Frontal cortex (tissue), 4 donors: ENCODE data around the gene PTPRN2. TPM values are rescaled to one million over a fixed set of nuclear protein-coding genes. Genes with fewer than 3 reads are reported as not detected.
"Not testable (repeated sequence)": the region's sequence is repeated elsewhere in the genome, so short reads cannot be mapped to it uniquely, and the experiment has no call there.

ENCODE experiments used
- DNase-seq, 2 donors: peaks; one replicate each; pipeline ENCODE4 v3.0.0; 2012; ENCODE audit warnings: low spot score in 2 of 2
- FAIRE-seq: peaks from 2 replicates; lab custom pipeline; 2012; peaks lifted over from hg19 to GRCh38; lab: Jason Lieb, UNC
- total RNA-seq: library from RNA; depleted of rRNA; stranded (reverse); fragments of >200 nt; gene quantifications from one replicate; pipeline ENCODE4 v1.2.3, GENCODE V29; 2014
- donor health status: control.
- donor health status: control.
- donor health status: control.

PTPRN2 gene
- total RNA-seq, 1 donor from 2014 or later, result 52.2 TPM

- FAIRE-seq, result no peak
- no peak for DNase-seq
Measured at GRCh38 chr7:158284121-158284520, 303.5 kb downstream of the PTPRN2 start.

DNA sequence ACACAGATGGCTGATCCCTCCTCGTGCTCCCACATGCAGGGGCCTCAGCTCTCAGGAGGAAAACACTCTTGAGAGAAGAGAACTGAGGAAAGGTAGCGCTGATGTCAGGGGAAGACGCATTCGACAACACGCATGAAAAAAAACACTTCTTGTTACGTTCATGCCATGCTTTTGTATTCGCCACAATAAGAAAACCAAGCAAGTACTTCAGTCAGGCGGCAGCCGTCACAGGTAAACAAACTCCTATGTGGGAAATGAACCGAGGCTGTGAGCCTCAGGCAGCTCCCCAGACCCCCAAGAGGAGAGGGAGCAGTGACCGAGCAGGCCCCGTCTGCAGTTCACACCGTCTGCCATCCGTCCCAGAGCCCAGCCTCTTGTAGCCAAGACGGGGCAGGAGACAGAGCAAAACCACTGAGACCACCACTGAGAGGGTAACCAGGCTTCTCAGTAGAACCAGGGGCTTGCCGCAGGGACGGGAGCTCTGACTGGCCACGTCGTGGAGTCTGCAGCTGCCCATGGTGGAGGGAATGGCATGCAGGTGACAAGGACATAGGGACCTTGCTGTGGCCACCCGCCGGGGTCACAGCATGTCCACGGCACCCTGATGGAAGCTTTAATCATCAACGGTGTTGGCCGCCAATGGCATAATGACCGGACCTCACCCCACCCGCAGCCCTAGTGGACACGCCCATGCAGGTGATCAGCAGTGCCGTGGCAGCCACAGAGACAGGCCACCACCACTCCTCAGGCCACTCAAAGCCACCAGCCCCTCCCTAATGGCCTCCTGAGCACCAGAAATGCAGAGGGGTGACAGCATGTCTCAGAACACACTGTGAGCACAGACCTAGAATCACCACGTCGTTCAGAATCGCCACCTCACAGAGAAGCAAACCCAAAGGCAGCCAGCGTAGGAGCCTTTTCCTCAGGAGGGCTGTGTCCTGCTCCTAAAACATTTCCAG, 304.3 kb downstream of the PTPRN2 start:
- FAIRE-seq (no peak), DNase-seq (no peak)

GRCh38 chr7:158282461-158283001, 305.1 kb downstream of the PTPRN2 start:
- FAIRE-seq (no peak), DNase-seq (no peak)

DNA sequence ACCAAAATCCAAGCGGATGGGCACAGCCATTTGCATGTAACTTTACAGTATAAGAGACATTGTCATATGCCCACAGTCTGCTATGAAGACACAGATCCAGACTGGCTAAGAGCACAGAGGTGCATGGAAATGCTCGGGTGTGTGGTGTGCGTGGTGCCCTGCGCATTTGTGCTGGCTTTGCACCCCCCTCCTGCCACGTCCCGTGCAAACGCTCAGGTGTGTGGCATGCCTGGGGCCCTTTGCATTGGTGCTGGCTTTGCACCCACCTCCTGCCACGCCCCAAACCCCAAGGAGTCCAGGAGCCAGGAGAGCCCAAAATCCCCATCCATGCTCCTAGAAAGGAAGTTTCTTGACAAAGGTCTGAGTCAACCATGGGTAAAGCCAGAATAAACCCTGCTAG, 306.2 kb downstream of the PTPRN2 start:
- DNase-seq, result no peak
- FAIRE-seq, result no peak

- FAIRE-seq (no peak), DNase-seq (no peak)
Measured at GRCh38 chr7:158280448-158281144, 307.0 kb downstream of the PTPRN2 start.

DNA sequence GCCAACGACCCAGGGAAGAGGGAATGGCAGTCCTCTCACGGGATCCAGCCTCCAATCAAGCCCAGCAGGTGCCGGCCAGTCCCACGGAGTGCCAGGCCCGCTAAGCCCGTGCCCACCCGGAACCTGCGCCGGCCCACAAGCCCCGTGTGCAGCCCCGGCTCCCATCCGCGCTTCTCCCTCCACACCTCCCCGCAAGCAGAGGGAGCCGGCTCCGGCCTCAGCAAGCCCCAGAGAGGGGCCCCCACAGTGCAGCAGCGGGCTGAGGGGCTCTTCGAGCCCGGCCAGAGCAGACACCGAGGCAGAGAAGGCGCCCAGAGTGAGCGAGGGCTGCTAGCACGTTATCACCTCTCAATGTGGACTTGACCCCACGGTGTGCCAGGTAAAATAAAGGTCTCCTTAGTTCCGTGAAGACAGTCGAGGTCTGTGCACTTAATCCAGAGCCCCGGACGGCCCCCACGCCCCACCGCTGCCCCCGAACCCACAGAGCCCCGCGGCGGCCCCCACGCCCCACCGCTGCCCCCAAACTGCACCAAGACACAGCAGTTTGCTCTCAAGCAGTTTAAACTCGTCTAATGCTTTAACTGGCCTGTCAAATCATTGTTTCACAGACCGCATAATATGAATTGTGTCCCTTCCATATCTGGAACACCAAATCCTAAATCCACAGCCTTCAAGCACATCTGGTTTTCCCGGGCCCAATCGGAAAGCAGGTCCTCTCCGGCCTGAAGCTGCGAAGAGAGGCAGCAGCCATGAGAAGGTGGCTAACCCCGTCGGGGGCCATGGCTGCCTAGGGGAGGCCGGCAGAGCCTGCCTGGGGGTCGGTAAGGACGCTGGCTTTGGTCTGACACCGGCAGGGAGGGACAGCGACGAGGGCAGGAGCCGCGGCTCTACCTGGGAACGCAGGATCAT, 307.8 kb downstream of the PTPRN2 start:
- FAIRE-seq, result no peak
- no peak for DNase-seq

GRCh38 chr7:158278745-158279320, 308.8 kb downstream of the PTPRN2 start:
- FAIRE-seq, result no peak
- DNase-seq, result no peak

GRCh38 chr7:158277219-158278141, 310.1 kb downstream of the PTPRN2 start:
- no peak for FAIRE-seq
- no peak for DNase-seq

DNA sequence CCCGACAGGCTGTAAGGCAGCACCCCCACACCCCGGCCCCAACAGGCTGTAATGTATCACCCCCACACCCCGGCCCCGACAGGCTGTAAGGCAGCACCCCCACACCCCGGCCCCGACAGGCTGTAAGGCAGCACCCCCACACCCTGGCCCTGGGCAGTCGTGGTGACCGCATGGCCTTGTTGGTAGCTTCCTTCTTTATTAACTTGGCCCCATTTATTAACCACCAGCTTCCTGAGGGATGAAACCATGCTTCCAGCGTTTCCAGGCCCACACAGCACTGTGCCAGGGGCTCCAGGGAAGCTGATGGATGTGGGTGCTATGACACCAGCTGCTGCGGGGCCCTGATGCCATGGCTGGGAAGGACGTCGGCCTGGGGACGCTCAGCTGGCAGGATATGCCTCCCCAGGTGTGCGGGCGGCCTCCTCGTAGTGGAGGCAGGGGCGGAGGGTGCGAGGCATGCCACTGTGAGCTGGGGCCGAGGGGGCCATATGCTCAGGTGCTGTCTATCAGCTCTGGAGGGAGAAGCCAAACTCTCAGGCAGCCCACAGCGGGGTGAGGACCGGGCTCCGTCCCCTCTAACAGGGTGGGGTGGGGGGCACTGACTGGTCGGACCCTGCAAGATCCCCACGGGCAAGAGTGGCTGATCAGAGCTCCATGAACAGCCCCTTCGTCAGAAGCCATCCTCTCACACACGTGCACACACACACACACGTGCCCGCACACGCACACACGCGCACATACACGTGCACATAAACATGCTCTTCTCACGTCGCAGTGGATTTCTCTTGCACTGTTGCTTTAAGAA, 311.0 kb downstream of the PTPRN2 start:
- FAIRE-seq, result no peak
- DNase-seq, result no peak

DNA sequence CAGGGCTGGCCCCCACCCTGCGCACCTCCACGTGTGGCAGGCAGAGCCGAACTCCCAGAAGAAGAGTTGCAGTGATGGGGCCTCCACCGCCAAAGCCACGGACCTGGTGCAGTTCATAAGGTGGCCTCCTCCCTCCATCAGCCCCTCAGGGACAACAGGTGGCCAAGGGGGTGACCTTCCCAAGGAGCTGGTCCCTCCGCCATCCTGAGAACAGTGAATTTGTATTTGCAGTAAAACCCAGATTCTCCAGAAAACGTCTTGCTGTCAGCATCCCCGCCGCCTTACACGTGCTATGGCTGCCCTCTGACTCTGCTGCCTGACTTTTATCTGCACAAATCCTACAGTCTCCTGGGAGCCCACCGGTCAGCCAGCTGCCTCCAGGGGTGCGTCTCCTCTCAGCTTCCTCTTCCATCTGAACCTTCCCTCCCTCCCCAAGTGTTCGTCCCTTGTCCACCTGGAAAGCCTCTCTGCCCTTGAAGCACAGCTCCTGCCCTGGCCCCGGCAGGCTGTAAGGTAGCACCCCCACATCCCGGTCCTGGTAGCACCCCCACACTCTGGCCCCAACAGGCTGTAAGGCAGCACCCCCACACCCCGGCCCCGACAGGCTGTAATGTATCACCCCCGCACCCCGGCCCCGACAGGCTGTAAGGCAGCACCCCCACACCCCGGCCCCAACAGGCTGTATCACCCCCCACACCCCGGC, 311.8 kb downstream of the PTPRN2 start:
- DNase-seq, result no peak

DNA sequence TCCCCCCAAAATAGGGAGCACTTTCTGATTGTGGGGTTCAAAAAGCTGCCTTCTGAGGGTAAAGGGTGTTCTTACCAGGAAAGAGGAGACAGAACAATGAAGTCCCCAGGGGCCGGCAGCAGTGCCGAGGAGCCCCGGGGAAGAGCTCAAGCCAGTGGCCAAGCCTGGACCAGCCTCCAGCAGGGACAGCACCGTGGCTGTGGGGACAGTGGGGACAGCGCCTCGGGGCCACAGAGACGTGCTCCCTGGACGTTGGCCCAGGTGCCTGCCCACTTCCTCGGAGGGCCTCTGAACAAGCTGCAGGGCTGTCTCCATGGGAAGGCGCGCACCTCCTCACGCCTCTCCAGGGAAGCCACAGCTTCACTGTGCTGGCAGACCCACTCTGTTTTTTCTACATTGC, 312.6 kb downstream of the PTPRN2 start:
- no peak for FAIRE-seq
- DNase-seq, result no peak

More for the DNA sequence above, 311.8 kb downstream of the PTPRN2 start:
- FAIRE-seq, result no peak

DNA sequence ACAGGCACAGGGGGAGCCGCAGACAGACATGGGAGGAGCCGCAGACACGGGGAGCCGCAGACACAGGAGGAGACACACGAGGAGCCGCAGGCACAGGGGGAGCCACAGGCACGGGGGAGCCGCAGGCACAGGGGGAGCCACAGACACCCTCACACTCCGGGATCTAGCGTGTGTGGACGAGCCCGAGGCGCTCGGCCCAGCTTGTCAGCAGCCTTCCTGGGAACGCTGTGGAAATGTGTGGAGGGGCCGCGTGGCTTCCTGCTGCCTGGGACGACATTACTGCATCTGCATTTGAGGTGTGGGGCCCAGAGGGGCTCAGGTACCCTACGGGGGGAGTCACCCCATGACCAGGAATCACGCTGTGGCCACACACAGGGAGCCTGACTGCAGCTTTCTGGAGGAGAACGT, 313.2 kb downstream of the PTPRN2 start:
- DNase-seq (no peak), FAIRE-seq (no peak)

DNA sequence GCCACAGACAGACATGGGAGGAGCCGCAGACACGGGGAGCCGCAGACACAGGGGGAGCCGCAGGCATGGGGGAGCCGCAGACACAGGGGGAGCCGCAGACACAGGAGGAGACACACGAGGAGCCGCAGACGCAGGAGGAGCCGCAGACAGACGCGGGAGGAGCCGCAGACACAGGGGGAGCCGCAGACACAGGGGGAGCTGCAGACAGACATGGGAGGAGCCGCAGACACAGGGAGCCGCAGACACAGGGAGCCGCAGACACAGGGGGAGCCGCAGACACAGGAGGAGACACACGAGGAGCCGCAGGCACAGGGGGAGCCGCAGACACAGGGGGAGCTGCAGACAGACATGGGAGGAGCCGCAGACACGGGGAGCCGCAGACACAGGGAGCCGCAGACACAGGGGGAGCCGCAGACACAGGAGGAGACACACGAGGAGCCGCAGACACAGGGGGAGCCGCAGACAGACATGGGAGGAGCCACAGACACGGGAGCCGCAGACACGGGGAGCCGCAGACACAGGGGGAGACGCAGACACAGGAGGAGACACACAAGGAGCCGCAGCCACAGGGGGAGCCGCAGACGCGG, 313.8 kb downstream of the PTPRN2 start:
- not testable (repeated sequence) for DNase-seq, FAIRE-seq

DNA sequence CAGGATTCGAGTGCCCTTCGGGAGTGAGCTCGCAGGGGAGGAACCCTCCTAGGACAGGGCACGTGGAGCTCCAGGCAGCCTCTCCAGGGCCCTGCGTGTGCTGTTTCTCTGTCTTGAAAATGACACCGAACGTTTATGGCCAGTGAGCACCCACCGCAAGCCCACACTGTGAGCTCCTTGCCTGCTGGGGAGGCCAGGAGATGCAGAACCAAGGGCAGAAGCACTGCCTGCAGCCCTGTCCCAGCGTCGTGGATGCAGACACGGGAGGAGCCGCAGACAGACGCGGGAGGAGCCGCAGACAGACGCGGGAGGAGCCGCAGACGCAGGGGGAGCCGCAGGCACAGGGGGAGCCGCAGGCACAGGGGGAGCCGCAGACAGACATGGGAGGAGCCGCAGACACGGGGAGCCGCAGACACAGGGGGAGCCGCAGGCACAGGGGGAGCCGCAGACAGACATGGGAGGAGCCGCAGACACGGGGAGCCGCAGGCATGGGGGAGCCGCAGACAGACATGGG, 314.4 kb downstream of the PTPRN2 start:
- DNase-seq (no peak), FAIRE-seq (no peak)

DNA sequence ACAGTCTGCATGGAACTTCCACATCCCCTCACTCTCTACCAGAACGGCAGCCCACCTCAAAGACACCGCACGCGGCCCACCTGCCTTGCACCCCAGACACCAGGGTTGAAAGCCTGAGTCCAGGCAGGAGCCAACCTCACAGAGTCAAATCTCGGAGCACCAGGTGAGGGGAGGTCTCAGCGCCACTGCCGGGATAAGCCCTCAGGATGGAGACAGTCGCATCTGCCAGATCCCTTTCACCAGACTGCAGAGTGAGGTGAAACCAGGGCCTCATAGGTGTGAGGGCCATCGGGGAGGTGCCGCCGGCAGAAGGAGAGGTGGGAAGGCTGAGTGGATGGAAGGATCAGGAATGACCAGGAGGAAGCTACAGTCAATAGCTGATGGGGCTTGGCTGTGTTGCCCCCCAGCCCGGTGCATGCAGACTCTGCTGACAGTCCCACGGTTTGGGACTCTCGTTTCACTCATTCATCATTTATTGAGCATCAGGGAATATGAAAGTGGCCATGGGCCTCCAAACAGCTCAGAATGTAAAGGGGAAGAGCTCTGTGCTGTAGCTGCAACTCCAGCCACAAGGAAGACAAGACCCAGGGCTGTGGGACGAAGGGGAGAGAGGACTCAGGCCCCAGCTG, 315.0 kb downstream of the PTPRN2 start:
- no peak for FAIRE-seq
- DNase-seq, result no peak

GRCh38 chr7:158272091-158272490, 315.5 kb downstream of the PTPRN2 start:
- DNase-seq (no peak), FAIRE-seq (no peak)
